HG03354 (cell line): ENCODE data around the gene GOLGA6L26.
A peak's percentile ranks its signal among the peaks of the same experiment; 100 is the strongest.
"Not testable (repeated sequence)": the region's sequence is repeated elsewhere in the genome, so short reads cannot be mapped to it uniquely, and the experiment has no call there.

Experiments used
- ATAC-seq: cut with Tn5 transposase; IDR thresholded peaks from one replicate; pipeline ENCODE4 v1.9.1; 2021; ENCODE audit warnings: mild to moderate bottlenecking; ENCODE audit not compliant: unreplicated experiment, poor library complexity, severe bottlenecking

Gene GOLGA6L26, protein sequence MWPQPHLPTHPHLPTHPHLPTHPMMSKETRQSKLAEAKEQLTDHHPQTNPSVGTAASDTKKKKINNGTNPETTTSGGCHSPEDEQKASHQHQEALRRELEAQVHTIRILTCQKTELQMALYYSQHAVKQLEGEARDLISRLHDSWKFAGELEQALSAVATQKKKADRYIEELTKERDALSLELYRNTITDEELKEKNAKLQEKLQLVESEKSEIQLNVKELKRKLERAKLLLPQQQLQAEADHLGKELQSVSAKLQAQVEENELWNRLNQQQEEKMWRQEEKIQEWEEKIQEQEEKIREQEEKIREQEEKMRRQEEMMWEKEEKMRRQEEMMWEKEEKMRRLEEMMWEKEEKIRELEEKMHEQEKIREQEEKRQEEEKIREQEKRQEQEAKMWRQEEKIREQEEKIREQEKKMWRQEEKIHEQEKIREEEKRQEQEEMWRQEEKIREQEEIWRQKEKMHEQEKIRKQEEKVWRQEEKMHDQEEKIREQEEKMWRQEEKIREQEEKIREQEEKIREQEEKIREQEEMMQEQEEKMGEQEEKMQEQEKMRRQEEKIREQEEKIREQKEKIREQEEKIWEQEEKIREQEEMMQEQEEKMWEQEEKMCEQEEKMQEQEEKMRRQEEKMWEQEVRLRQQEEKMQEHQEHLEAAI

DNA sequence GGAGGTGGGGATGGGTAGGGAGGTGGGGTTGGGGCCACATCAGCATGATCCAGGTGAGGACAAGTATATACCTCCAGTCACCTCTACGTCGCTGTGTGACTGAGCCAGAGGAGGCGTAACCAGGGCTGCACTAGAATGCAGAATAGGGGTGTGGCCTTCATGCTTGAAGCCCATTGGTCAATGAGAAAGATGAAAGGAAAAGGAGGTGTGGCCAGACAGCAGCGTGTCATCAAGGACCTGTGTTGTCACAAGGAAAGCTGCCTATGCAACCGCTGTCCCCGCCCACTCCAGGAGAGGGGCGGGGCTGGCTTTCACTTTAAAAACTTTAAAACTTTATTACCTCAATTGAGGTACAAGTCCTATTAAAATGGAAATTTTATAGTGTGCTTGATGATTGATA is at the start of gene GOLGA6L26:
Gene GOLGA6L26 (minus strand): TSS at position 101 of the 400 bp plus-strand sequence. CDS start 61 bp downstream, at position 40.
- ATAC-seq = not testable (repeated sequence)

DNA sequence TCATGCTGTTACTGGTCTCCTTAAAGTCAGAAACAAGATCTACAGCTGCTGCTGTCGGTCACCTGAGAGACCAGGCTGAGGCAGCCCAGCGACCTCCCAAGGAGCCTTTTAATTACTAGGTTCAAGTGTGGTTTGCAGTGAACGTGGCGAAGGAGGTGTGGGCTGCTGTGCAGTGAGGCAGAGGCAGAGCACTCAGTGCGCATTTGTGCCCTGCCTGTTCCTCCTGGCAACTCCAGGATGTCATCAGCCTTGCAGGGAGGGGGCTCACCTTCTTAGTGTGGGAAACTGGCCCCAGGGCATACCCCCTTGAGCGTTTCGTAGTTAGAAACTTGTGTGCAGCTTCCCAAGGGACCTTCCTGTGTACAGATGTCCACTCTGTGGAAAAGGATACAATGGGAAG is 47.2 kb upstream of the GOLGA6L26 start:
- ATAC-seq = not testable (repeated sequence)

DNA sequence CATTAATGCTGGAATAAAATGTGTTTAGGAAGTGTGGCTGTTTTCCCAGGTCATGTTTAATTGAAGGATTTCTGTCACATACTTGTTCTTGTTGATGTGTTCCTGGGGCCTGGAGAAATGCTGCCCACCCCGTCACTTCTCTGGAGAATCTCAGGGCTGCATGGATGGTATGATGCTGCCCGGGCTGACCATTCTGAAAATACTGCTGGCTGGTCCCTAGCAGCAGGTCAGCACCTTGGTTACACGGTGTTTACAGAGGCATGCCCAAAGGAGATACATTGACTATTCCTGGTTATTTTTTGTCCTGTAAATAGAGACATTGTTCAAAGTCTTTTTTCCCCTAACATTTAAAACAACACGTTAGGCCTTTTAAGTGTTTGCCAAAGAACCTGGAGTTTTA is 46.7 kb upstream of the GOLGA6L26 start:
- not testable (repeated sequence) for ATAC-seq

- ATAC-seq = not testable (repeated sequence)
Measured at GRCh38 chr15:23378946-23379345, 45.0 kb upstream of the GOLGA6L26 start.

GRCh38 chr15:23374226-23374625 is 40.2 kb upstream of the GOLGA6L26 start:
- ATAC-seq = not testable (repeated sequence)

DNA sequence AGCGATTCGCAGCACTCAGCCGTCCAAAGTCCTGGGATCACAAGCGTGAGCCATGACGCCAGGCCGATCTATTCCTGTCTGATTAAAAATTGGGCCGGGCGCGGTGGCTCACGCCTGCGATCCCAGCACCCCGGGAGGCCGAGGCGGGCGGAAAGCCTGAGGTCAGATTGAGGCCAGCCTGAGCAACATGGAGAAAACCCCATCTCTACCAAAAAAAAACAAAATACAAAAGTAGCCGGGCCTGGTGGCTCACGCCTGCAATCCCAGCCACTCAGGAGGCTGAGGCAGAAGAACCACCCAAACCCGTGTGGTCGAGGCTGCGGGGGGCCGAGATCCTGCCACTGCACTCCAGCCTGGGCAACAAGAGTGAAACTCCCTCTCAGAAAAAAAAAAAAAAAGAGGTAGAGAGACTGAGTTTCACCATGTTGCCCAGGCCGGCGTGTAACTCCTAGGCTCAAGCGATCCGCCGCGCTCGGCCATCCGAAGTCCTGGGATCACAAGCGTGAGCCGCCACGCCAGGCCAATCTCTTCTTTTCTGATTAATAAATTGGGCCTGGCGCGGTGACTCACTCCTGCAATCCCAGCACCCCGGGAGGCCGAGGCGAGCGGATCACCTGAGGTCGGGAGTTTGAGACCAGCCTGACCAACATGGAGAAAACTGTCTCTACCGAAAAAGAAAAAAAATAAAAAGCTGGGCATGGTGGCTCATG is 39.0 kb upstream of the GOLGA6L26 start:
- ATAC-seq = not testable (repeated sequence)

DNA sequence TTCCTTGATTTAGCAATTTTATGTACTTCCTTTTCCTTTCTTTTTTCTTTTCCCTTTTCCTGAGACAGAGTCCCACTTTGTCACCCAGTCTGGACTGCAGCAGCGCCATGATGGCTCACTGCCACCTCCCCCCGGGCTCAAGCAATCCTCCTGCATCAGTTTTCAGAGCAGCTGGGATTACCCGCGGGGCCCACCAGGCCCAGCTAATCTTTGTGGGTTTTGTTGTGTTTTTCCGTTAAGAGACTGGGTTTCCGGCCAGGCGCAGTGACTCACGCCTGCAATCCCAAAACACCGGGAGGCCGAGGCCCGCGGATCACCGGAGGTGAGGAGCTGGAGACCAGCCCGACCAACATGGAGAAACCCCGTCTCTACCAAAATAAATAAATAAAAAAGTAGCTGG is 38.3 kb upstream of the GOLGA6L26 start:
- no peak for ATAC-seq

DNA sequence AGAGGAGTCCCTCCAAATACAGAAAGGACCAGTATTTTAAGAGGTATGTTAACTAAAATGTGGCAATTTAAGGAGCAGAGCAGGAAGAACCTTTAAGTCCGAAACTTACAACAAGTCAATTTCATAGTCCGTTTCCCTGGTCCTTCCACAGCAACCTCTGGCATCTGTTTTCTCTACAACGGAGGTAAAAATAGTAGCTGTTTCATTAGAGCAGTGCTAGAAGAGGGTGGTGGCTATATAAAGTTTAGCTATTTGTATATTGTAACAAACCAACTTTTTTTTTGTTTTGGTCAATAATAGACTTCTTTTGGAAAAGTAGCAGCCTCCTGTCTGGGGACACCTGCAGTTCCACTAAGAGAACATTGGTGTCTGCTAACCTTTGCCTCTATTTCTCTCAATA is 37.9 kb upstream of the GOLGA6L26 start:
- ATAC-seq = not testable (repeated sequence)

DNA sequence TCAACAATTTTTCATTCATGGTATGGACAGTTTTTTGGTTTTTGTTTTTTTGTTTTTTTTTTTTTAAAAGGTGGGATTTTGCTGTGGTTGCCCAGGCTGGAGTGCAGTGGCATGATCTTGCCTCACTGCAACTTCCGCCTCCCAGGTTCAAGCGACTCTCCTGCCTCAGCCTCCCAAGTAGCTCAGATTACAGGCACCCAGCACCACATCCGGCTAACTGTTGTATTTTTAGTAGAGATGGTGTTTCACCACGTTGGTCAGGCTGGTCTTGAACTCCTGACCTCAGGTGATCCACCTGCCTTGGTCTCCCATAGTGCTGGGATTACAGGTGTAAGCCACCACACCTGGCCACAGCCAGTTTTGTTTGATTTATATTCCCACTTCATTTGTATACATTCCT is 37.1 kb upstream of the GOLGA6L26 start:
- ATAC-seq = not testable (repeated sequence)

DNA sequence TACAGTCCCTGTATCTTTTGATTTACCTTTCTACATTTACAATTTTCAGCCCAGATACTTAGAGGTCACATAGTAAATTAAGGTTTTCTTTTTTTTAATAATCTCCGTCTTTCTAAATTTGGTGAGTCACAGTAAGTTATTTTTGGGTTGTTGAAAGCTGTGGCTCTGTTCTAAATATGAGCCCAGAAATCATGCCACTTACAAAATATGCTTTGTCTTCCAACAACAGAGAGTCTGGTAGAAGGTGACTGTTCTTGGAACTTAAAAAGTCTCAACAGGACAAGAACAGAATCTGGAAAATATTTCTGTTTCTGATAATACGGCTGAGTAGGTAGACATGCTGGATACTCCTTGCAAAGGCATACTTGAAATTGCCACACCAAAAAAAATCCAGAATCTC is 36.6 kb upstream of the GOLGA6L26 start:
- ATAC-seq = no peak

DNA sequence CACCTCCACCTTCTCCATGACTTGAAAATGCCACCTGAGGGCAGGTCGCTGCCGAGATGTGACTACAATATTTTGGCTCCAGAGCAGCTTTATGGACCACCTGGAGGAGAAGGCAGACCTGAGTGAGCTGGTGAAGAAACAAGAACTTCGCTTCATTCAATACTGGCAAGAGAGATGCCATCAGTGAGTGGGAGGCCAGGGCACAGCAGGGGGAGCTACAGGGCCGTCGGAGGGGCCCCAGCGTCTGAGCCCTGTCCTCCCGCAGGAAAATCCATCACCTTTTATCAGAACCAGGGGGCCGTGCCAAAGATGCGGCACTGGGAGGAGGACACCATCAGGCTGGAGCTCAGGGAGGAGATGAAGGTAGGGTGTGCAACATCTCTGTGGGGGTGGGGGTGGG is 30.3 kb upstream of the GOLGA6L26 start:
- ATAC-seq = not testable (repeated sequence)

DNA sequence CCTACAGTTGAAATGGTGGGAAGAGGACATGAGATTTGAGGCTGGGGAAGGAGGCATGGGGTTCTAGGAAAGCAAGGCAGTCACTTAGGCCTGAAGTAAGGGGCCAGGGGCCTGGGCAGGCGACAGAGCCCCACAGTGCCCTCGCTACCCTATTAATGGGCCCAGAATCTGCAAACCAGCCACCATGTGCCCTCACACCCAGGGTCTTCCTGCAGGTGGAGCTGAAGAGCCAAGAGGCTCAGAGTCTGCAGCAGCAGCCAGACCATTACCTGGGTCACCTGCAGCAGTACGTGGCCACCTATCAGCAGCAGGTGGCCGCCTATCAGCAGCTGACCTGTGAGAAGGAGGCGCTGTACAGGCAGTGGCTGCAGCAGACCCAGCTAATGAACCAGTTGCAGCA is 28.6 kb upstream of the GOLGA6L26 start:
- not testable (repeated sequence) for ATAC-seq

GRCh38 chr15:23354448-23354847 is 20.5 kb upstream of the GOLGA6L26 start, which contains the start of gene GOLGA8S:
Gene GOLGA8S (plus strand): TSS chr15:23354748. CDS start chr15:23354810, 62 bp downstream.
- not testable (repeated sequence) for ATAC-seq

DNA sequence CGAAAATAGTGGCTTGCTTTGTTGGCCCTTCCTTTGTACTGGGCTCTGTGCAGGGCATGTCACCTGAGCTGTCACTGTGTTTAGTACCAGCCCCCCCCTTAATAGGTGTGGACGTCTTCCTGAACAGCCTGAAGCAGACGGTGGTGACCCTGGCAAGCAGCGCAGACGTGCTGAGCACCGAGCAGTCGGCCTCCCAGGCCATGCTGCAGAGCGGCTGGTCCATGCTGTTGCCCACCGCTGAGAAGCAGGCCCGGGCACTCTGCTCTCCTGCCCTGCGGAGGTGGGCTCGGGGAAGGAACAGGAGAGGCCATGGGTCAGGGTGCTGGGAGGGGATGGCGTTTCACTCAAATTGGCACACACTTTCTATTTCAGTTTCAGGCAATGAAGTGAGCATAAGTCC is 22.8 kb downstream of the GOLGA6L26 start:
- ATAC-seq = not testable (repeated sequence)

GRCh38 chr15:23305921-23306320 is 28.1 kb downstream of the GOLGA6L26 start:
- not testable (repeated sequence) for ATAC-seq

- not testable (repeated sequence) for ATAC-seq
Measured at GRCh38 chr15:23304805-23305204, 29.2 kb downstream of the GOLGA6L26 start.

- ATAC-seq = not testable (repeated sequence)
Measured at GRCh38 chr15:23304267-23304666, 29.7 kb downstream of the GOLGA6L26 start.

DNA sequence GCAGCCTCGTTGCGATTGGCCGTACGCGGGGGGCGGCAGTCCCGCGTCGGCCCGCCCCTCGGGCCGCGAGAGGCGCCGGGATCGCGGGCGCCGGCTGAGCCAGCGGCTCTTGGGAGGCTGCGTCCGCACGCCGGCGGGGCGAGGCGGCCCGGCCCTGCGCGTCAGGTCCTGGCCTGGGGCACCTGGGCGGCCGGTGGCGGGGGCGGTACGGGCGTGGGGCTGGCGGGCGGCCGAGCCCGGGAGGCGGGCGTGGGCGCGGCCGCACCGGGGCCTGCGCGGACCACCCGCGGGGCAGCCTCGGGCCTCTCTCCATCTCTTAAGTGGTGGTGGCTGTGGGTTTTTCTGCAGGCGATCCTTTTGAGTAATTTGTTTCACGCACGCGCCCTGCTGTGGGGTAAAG is 30.3 kb downstream of the GOLGA6L26 start:
- peak; percentile 42 for ATAC-seq

GRCh38 chr15:23303246-23303645 is 30.8 kb downstream of the GOLGA6L26 start:
- ATAC-seq = peak; percentile 70
